Heart left ventricle (tissue), 16 donors: ENCODE results near the gene DYSF. TPM values are rescaled to one million over a fixed set of nuclear protein-coding genes. Genes with fewer than 3 reads are reported as not detected.
A peak's percentile ranks its signal among the peaks of the same experiment; 100 is the strongest.

Source experiments
- ATAC-seq, 4 donors: fragments of 200-7000 bp; cut with Tn5 transposase; one replicate each; pipeline ENCODE4 v1.9.1; 2020 to 2022; ENCODE audit warnings: moderate library complexity in 4 of 4, mild to moderate bottlenecking in 3 of 4, moderate number of reproducible peaks in 1 of 4
- DNase-seq, 5 donors: peaks; one replicate each; pipeline ENCODE4 v3.0.0-alpha.2; 2020
- H3K27ac ChIP-seq, 12 donors: fragments of 200-600 bp; sonication (generic) in 4 of 12; one replicate each; pipeline versions ENCODE4 v1.5.0 to v1.8.0; 2016 to 2022; ENCODE audit warnings: mild to moderate bottlenecking in 2 of 12
- H3K27me3 ChIP-seq, 9 donors: fragments of 200-600 bp; sonication (generic) in 2 of 9; one replicate each; pipeline versions ENCODE4 v1.5.1 to v1.8.0; 2016 to 2022; ENCODE audit warnings: mild to moderate bottlenecking in 3 of 9
- H3K36me3 ChIP-seq, 9 donors: fragments of 200-600 bp; sonication (generic) in 2 of 9; one replicate each; pipeline versions ENCODE4 v1.5.0 to v1.8.0; 2018 to 2022; ENCODE audit warnings: mild to moderate bottlenecking in 2 of 9
- H3K4me1 ChIP-seq, 12 donors: fragments of 200-600 bp; sonication (generic) in 4 of 12; one replicate each; pipeline versions ENCODE4 v1.5.0 to v1.8.0; 2016 to 2022; ENCODE audit warnings: mild to moderate bottlenecking in 3 of 12
- H3K4me3 ChIP-seq, 12 donors: fragments of 200-600 bp; sonication (generic) in 4 of 12; one replicate each; pipeline versions ENCODE4 v1.5.0 to v1.8.0; 2017 to 2022; ENCODE audit warnings: mild to moderate bottlenecking in 9 of 12, moderate library complexity in 4 of 12
- H3K9me3 ChIP-seq, 12 donors: fragments of 200-600 bp; sonication (generic) in 4 of 12; one replicate each; pipeline versions ENCODE4 v1.5.0 to v1.8.0; 2016 to 2022; ENCODE audit warnings: mild to moderate bottlenecking in 1 of 12
- CTCF ChIP-seq, 12 donors: fragments of 200-600 bp; sonication (generic) in 4 of 12; IDR thresholded peaks; one replicate each; pipeline versions ENCODE4 v1.5.0 to v1.8.0; 2018 to 2022; ENCODE audit warnings: antibody characterized with exemption in 12 of 12, mild to moderate bottlenecking in 5 of 12
- POLR2A ChIP-seq, 2 donors: fragments of 450-650 bp; IDR thresholded peaks; one replicate each; pipeline ENCODE4 v1.6.1; 2017; ENCODE audit warnings: antibody characterized with exemption in 2 of 2, mild to moderate bottlenecking in 2 of 2, moderate library complexity in 2 of 2
- WGBS, 4 donors: extraction: QIAGEN DNeasy Blood & Tissue Kit in 2 of 4; methylation state at CpG; one replicate each; pipeline versions ENCODE4 v1.1.5 to v1.1.7; 2013 to 2018; 5-methylcytosine and 5-hydroxymethylcytosine counted together
- intact Hi-C, 10 donors: fragments of 100-400 bp; cut with DNase I; formaldehyde crosslinking; loops; one replicate each; pipeline versions ENCODE4 v1.11.1 to v1.14.2; 2022
- polyA plus RNA-seq, 2 donors: library from polyadenylated mRNA; stranded (reverse); fragments of 200-250 nt; gene quantifications; one replicate each; pipeline ENCODE4 v1.2.3, GENCODE V29; 2013
- total RNA-seq, 9 donors: library from RNA; depleted of rRNA in 2 of 9; stranded (reverse); fragments of >200 nt in 2 of 9; fragmentation: NEBNext Ultra II Directional in 3 of 9; extraction: Animal tissue kit (Norgen Biotek cat#: 25700) in 3 of 9; gene quantifications; one replicate each; pipeline versions ENCODE4 v1.1.0 to v1.2.4, GENCODE V29; 2016 to 2023
- donor health status: ischemic (EF 13 %, LVEDD 7.1; RV severe dilation, severe dysfunction).
- donor health status: healthy with polysubstance abuse.
- donor health status: DM: no; HTN: yes; CAD: no.
- donor health status: DM: no; HTN: no; CAD: no.
- donor health status: ischemic (EF 25% LVEDD 6.9; RV normal size, moderate dysfunction).
- donor health status: ischemic (EF 25% LVEDD 5.7; RV mildly dilated, moderate dysfunction).
- donor health status: healthy.
- donor health status: DM: yes; HTN: yes; CAD: no.
- donor health status: ischemic (EF 35%, LVEDD 5.7; RV mildly dilated, moderate dysfunction).
- donor health status: nonischemic (EF 11% LVEDD 7.7; RV severe dilation, severe dysfunction).
- donor health status: DM: yes; HTN: yes; CAD: no.
- donor health status: PGD.
- donor health status: ischemic (EF 29% LVEDD 5.4; RV normal size, mild dysfunction).
- donor health status: nonischemic (EF 23%, LVEDD 6.1; RV moderate dilation, normal function).

The DYSF gene
- total and polyA plus RNA-seq, 11 donors: 25.5 to 99.9 (median 78.6) TPM

DNA sequence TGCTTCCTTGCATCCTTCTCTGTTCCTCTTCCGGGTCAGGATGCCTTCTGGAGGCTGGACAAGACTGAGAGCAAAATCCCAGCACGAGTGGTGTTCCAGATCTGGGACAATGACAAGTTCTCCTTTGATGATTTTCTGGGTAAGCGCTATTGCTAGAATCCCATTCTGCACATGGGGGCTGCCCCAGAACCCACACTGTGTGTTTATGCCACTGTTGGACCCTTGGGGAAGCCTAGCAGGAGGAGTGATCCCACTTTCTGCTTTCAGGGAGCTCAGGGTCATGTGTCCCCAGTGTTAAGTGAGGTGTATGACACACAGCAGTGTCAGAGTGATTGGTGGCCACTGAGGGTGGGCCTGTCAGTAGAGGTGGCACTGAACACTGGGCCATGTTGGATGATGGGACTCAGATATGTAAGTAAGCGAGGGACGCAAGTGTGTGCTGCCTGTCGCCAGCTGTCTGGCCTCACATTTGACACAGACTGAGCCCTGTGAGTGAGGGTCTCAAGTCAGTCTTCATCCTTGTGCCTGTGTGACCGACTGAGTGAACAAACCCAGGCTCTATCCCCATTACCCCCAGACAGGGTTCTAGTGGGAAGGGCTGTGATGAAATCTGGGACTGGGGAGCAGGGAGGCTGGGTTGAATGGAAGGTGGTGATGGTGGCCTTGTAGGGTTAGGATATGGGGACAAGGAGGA, 220.9 kb downstream of the DYSF start:
- no peak overlapping the region for H3K27ac ChIP-seq
- no peak overlapping the region for H3K4me3 ChIP-seq
- no peaks in the 10 kb centered on the region for H3K4me1 ChIP-seq
- no peaks in the 10 kb centered on the region for H3K27me3 ChIP-seq
- WGBS, 4 donors: 93 to 96% (median 94%) methylated on average over 7 of the region's 7 CpGs
- DNase-seq: no peak
- TF ChIP-seq POLR2A (IDR thresholded peaks at IDR 0.05) (no peak), CTCF (IDR thresholded peaks at IDR 0.05) (no peak)
- intact Hi-C loops: no loop called here
- no peaks in the 10 kb centered on the region for H3K9me3 ChIP-seq
- H3K36me3 ChIP-seq: peaks cover 0 to 55% (median 27%) of the 10 kb centered on the region in 9 donors
- ATAC-seq: no peak

GRCh38 chr2:71675296-71675695, 221.9 kb downstream of the DYSF start:
- H3K4me1 ChIP-seq: no peaks in the 10 kb centered on the region
- H3K36me3 ChIP-seq: peaks cover 0 to 53% (median 23%) of the 10 kb centered on the region in 9 donors
- no peak overlapping the region for H3K4me3 ChIP-seq
- TF ChIP-seq CTCF (IDR thresholded peaks at IDR 0.05) (no peak), POLR2A (IDR thresholded peaks at IDR 0.05) (no peak)
- no peaks in the 10 kb centered on the region for H3K9me3 ChIP-seq
- ATAC-seq (no peak), DNase-seq (peak in 1 of 5 donors; percentile 16)
- WGBS, 4 donors: 84 to 91% (median 89%) methylated on average over 9 of the region's 9 CpGs
- no peaks in the 10 kb centered on the region for H3K27me3 ChIP-seq
- H3K27ac ChIP-seq: no peak overlapping the region
- intact Hi-C loops: no loop called here

DNA sequence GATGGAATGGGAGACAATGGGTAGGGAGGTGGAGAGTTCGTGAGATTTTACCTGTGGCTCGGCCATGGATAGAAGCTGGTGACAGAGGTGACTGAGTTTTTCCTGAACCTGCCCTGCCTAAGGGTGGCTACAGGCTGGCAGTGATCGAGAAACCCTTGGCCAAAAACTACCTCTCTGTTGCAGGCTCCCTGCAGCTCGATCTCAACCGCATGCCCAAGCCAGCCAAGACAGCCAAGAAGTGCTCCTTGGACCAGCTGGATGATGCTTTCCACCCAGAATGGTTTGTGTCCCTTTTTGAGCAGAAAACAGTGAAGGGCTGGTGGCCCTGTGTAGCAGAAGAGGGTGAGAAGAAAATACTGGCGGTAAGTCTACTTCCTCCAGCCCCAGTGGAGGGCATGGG, 225.5 kb downstream of the DYSF start:
- WGBS, 4 donors: 93 to 96% (median 94%) methylated on average over 6 of the region's 6 CpGs
- ATAC-seq (no peak), DNase-seq (peak in 1 of 5 donors; percentile 4)
- H3K27ac ChIP-seq: no peak overlapping the region
- H3K36me3 ChIP-seq: peaks cover 0 to 61% (median 38%) of the 10 kb centered on the region in 9 donors
- no peaks in the 10 kb centered on the region for H3K9me3 ChIP-seq
- peaks cover 0 to 11% (median 0%) of the 10 kb centered on the region in 12 donors for H3K4me1 ChIP-seq
- H3K27me3 ChIP-seq: no peaks in the 10 kb centered on the region
- TF ChIP-seq POLR2A (IDR thresholded peaks at IDR 0.05): no peak
- no peak for TF ChIP-seq CTCF (IDR thresholded peaks at IDR 0.05)
- intact Hi-C loops: no loop called here
- no peak overlapping the region for H3K4me3 ChIP-seq

- H3K36me3 ChIP-seq: peaks cover 0 to 61% (median 34%) of the 10 kb centered on the region in 9 donors
Measured at GRCh38 chr2:71679491-71679890, 226.1 kb downstream of the DYSF start.

More at GRCh38 chr2:71679491-71679890, 226.1 kb downstream of the DYSF start:
- peak in 1 of 5 donors; percentile 14 for DNase-seq
- ATAC-seq: no peak
- intact Hi-C loops: no loop called here
- Histone ChIP-seq H3K27me3 (no peaks in the 10 kb centered on the region), H3K27ac (no peak overlapping the region), H3K4me1 (peaks cover 0 to 13% (median 0%) of the 10 kb centered on the region in 12 donors), H3K9me3 (no peaks in the 10 kb centered on the region), H3K4me3 (no peak overlapping the region)
- WGBS, 4 donors: 40 to 54% (median 46%) methylated on average over 4 of the region's 4 CpGs
- no peak for TF ChIP-seq POLR2A (IDR thresholded peaks at IDR 0.05)
- no peak for TF ChIP-seq CTCF (IDR thresholded peaks at IDR 0.05)
